SK-N-SH treated with all-trans-retinoic acid at 6 μM for 48 hours (cell line): ENCODE results near the gene BCKDHA.

ENCODE experiments used
- ATAC-seq: fragments of 200-7000 bp; cut with Tn5 transposase; 3 replicates; pipeline ENCODE4 v1.9.1; 2020; ENCODE audit warnings: mild to moderate bottlenecking, moderate library complexity
- ARNTL ChIP-seq: fragments of 450-650 bp; formaldehyde crosslinking; IDR thresholded peaks from 2 replicates; pipeline ENCODE4 v1.5.0; 2020; ENCODE audit warnings: low read depth, mild to moderate bottlenecking, moderate library complexity, borderline replicate concordance
- BACH2 ChIP-seq: fragments of 250-450 bp; sonication (Bioruptor Pico); IDR thresholded peaks from 2 replicates; pipeline ENCODE4 v1.9.0; 2021; ENCODE audit warnings: mild to moderate bottlenecking, borderline replicate concordance
- CSDC2 ChIP-seq: fragments of 250-450 bp; sonication (Bioruptor Pico); IDR thresholded peaks from 2 replicates; pipeline ENCODE4 v1.5.0; 2020; ENCODE audit warnings: mild to moderate bottlenecking, moderate library complexity
- ESRRG ChIP-seq: fragments of 250-450 bp; sonication (Bioruptor Pico); IDR thresholded peaks from 2 replicates; pipeline ENCODE4 v1.6.1; 2021; ENCODE audit warnings: mild to moderate bottlenecking
- ISL1 ChIP-seq: fragments of 250-450 bp; sonication (Bioruptor Pico); IDR thresholded peaks from 2 replicates; pipeline ENCODE4 v2.1.2; 2022; ENCODE audit warnings: mild to moderate bottlenecking, moderate library complexity
- OSR1 ChIP-seq: fragments of 250-450 bp; sonication (Bioruptor Pico); IDR thresholded peaks from 2 replicates; pipeline ENCODE4 v1.8.0; 2022; ENCODE audit warnings: moderate library complexity, mild to moderate bottlenecking, inconsistent platforms
- PPARA ChIP-seq: fragments of 250-450 bp; sonication (Bioruptor Pico); IDR thresholded peaks from 2 replicates; pipeline ENCODE4 v1.5.0; 2020; ENCODE audit warnings: mild to moderate bottlenecking, borderline replicate concordance
- RARB ChIP-seq: fragments of 250-450 bp; sonication (Bioruptor Pico); IDR thresholded peaks from 2 replicates; pipeline ENCODE4 v1.8.0; 2021; ENCODE audit warnings: mild to moderate bottlenecking, moderate library complexity
- SNAI2 ChIP-seq: fragments of 250-450 bp; sonication (Bioruptor Pico); IDR thresholded peaks from 2 replicates; pipeline ENCODE4 v1.5.0; 2020; ENCODE audit warnings: mild to moderate bottlenecking, moderate library complexity
- TCF4 ChIP-seq: fragments of 250-450 bp; sonication (Bioruptor Pico); IDR thresholded peaks from 2 replicates; pipeline ENCODE4 v1.8.0; 2021; ENCODE audit warnings: mild to moderate bottlenecking, moderate library complexity, borderline replicate concordance
- TOX ChIP-seq: fragments of 250-450 bp; sonication (Bioruptor Pico); IDR thresholded peaks from 2 replicates; pipeline ENCODE4 v1.8.0; 2021; ENCODE audit warnings: mild to moderate bottlenecking, moderate library complexity, borderline replicate concordance
- ZFP3 ChIP-seq: fragments of 250-450 bp; sonication (Bioruptor Pico); IDR thresholded peaks from 2 replicates; pipeline ENCODE4 v1.5.0; 2020; ENCODE audit warnings: mild to moderate bottlenecking, moderate library complexity
- ZFP30 ChIP-seq: fragments of 450-650 bp; formaldehyde crosslinking; IDR thresholded peaks from 2 replicates; pipeline ENCODE4 v1.5.0; 2022; ENCODE audit warnings: mild to moderate bottlenecking, moderate library complexity
- ZNF565 ChIP-seq: fragments of 450-650 bp; formaldehyde crosslinking; conservative IDR thresholded peaks from 2 replicates; pipeline ENCODE4 v1.5.0; 2020; ENCODE audit warnings: low read depth, mild to moderate bottlenecking, moderate library complexity
- ZNF70 ChIP-seq: fragments of 450-650 bp; formaldehyde crosslinking; IDR thresholded peaks from 2 replicates; pipeline ENCODE4 v1.5.0; 2020; ENCODE audit warnings: mild to moderate bottlenecking, moderate library complexity
- ZNF8 ChIP-seq: fragments of 450-650 bp; formaldehyde crosslinking; IDR thresholded peaks from 2 replicates; pipeline ENCODE4 v1.5.0; 2020; ENCODE audit warnings: mild to moderate bottlenecking, moderate library complexity
- TF ChIP-seq, protein P1 (sequence below): fragments of 250-450 bp; sonication (Bioruptor Pico); IDR thresholded peaks from 2 replicates; pipeline ENCODE4 v1.8.0; 2021; ENCODE audit warnings: low read depth, mild to moderate bottlenecking, moderate library complexity, borderline replicate concordance
- TF ChIP-seq, protein P2 (sequence below): fragments of 250-450 bp; sonication (Bioruptor Pico); IDR thresholded peaks from 2 replicates; pipeline ENCODE4 v1.8.0; 2020; ENCODE audit warnings: mild to moderate bottlenecking, moderate library complexity, borderline replicate concordance
- TF ChIP-seq, protein P3 (sequence below): fragments of 250-450 bp; sonication (Bioruptor Pico); IDR thresholded peaks from 2 replicates; pipeline ENCODE4 v1.5.1; 2021; ENCODE audit warnings: mild to moderate bottlenecking, moderate library complexity

The BCKDHA gene

DNA sequence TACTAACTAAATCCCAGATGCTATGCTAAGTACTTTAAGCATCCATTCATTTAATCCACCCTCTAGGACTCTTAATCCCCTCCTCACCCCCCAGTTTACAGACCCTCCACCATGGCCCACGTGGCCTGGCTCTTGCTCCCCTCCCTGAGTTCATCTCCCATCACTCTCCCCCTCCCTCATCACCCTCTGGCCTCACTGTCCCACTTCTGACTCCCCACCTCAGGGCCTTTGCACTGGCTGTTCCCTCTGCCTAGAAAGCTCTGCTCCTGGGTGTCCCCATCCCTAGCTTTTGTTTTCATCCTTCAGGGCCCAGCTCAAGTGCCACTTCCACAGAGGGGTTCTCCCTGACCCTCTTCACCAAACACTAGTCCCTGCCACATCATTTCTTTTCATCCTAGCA is 37.9 kb upstream of the BCKDHA start:
- ATAC-seq, result no peak
- TF ChIP-seq TCF4 (CRISPR knock-in tag), result no peak

DNA sequence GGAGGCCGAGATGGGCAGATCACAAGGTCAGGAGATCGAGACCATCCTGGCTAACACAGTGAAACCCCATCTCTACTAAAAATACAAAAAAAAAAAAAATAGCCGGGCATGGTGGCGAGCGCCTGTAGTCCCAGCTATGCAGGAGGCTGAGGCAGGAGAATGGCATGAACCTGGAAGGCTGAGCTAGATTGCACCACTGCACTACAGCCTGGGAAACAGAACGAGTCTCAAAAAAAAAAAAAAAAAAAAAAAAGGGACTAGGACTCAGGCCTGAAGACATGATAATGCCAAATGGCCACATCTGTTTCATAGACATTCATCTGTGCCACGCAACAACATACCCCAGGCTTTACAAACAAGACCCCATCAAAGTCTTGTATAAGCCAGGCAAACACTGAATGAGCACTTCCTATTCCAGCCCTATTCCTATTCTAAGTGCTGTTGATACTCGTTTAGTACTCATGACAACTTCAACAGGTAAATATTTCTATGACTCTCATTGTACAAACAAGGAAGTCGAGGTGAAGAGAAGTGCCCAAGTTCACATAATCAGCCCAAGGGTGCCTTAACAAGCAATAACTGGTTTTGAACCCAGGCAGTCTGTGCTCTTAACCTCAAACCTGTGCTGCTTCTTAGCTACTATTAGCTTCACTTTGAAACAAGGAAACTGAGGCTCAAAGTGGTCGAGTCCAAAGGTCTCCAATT is 35.3 kb upstream of the BCKDHA start:
- TF ChIP-seq ZFP3 (CRISPR knock-in tag) (no peak), ZNF70 (no peak)
- TF ChIP-seq, all 23 proteins: peak for 0
- ATAC-seq, result no peak

DNA sequence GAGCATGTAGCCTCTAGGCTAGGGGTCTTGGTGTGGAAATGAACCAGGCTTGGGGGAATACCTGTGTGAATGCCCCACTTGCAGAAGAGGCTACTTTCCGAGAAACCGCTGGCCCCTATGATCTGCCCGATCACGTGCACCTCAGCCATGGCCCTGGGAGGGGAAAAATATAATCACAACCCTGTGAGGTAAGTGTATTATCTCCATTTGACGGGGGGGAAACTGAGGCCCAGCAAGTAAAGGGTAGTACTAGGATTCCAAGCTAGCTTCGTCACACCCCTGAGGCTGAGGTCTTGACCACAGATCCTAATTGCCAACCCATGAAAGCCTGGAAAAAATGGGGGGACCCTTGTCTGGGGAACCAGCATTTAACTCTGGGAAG is 34.3 kb upstream of the BCKDHA start:
- no peak for ATAC-seq

DNA sequence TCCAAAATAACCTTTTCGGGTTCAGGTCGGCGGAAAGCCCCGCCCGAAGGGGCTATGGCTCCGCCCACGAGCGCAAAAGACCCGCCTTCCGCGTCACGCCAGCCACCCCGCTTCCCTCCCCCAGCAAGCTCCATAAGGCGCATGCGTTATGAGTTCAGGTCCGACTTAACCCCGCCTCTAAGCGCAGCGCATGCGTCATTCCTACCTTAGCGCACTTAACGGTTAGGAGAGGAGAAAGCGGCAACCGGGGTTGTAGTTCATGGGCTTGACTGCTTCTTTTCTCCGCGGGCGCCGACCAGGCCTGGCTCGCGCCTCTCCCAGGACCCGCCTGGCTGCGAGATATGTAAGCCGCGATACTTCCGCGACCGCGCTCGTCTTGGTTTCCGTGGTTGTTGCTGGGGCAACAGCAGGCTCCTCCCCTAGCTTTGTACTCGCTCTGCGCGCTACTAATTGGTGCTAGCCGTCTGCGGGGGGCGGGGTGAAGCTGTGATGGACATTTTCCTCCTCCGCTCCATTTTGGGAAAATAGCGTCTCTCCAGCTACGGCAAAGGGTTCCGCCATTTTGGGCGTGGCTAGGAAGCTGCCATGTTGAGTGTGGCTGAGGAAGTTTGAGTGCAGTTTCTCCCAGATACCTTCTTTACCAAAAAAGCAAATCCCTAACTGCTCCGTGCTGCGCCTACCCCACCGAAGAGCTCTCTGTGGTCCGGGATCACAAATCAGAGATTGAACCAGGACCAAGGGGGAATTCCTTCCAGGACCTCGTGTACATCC is 33.7 kb upstream of the BCKDHA start, which contains the start of gene B9D2:
B9D2 (minus strand) TSS at position 397 of the 771 bp plus-strand sequence. CDS start 630 bp downstream, outside the sequence.
- TF ChIP-seq ARNTL (CRISPR knock-in tag) (no peak), PPARA (CRISPR knock-in tag) (no peak), ESRRG (CRISPR knock-in tag) (no peak), ZFP3 (CRISPR knock-in tag) (no peak), ZNF565 (CRISPR knock-in tag) (no peak), ZFP30 (CRISPR knock-in tag) (no peak), ZNF70 (no peak), OSR1 (CRISPR knock-in tag) (no peak), CSDC2 (no peak), ZNF8 (CRISPR knock-in tag) (no peak), TCF4 (CRISPR knock-in tag) (no peak), BACH2 (no peak), TOX (CRISPR knock-in tag) (no peak)
- TF ChIP-seq, protein P1, sequence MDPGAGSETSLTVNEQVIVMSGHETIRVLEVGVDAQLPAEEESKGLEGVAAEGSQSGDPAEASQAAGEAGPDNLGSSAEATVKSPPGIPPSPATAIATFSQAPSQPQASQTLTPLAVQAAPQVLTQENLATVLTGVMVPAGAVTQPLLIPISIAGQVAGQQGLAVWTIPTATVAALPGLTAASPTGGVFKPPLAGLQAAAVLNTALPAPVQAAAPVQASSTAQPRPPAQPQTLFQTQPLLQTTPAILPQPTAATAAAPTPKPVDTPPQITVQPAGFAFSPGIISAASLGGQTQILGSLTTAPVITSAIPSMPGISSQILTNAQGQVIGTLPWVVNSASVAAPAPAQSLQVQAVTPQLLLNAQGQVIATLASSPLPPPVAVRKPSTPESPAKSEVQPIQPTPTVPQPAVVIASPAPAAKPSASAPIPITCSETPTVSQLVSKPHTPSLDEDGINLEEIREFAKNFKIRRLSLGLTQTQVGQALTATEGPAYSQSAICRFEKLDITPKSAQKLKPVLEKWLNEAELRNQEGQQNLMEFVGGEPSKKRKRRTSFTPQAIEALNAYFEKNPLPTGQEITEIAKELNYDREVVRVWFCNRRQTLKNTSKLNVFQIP (CRISPR knock-in tag), result no peak
- TF ChIP-seq, protein P2, sequence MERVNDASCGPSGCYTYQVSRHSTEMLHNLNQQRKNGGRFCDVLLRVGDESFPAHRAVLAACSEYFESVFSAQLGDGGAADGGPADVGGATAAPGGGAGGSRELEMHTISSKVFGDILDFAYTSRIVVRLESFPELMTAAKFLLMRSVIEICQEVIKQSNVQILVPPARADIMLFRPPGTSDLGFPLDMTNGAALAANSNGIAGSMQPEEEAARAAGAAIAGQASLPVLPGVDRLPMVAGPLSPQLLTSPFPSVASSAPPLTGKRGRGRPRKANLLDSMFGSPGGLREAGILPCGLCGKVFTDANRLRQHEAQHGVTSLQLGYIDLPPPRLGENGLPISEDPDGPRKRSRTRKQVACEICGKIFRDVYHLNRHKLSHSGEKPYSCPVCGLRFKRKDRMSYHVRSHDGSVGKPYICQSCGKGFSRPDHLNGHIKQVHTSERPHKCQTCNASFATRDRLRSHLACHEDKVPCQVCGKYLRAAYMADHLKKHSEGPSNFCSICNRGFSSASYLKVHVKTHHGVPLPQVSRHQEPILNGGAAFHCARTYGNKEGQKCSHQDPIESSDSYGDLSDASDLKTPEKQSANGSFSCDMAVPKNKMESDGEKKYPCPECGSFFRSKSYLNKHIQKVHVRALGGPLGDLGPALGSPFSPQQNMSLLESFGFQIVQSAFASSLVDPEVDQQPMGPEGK (CRISPR knock-in tag), result no peak
- TF ChIP-seq, protein P3, sequence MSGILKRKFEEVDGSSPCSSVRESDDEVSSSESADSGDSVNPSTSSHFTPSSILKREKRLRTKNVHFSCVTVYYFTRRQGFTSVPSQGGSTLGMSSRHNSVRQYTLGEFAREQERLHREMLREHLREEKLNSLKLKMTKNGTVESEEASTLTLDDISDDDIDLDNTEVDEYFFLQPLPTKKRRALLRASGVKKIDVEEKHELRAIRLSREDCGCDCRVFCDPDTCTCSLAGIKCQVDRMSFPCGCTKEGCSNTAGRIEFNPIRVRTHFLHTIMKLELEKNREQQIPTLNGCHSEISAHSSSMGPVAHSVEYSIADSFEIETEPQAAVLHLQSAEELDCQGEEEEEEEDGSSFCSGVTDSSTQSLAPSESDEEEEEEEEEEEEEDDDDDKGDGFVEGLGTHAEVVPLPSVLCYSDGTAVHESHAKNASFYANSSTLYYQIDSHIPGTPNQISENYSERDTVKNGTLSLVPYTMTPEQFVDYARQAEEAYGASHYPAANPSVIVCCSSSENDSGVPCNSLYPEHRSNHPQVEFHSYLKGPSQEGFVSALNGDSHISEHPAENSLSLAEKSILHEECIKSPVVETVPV (CRISPR knock-in tag), result no peak
- TF ChIP-seq, all 23 proteins: peak for 0
- ATAC-seq, result peak; percentile 93

More for the DNA sequence above, 34.3 kb upstream of the BCKDHA start:
- TF ChIP-seq ZNF565 (CRISPR knock-in tag), result no peak
- no peak for TF ChIP-seq ZNF8 (CRISPR knock-in tag)
- no peak for TF ChIP-seq RARB (CRISPR knock-in tag)
- no peak for TF ChIP-seq TOX (CRISPR knock-in tag)
- TF ChIP-seq ZFP3 (CRISPR knock-in tag), result no peak
- no peak for TF ChIP-seq ISL1 (CRISPR knock-in tag)
- no peak for TF ChIP-seq SNAI2 (CRISPR knock-in tag)
- no peak for TF ChIP-seq ESRRG (CRISPR knock-in tag)
- no peak for TF ChIP-seq ZFP30 (CRISPR knock-in tag)
- no peak for TF ChIP-seq BACH2
